HepG2 (cell line): ENCODE results near the gene BEAN1.

Source experiments
- CHCHD3 ChIP-seq: sonication (generic); formaldehyde crosslinking; IDR thresholded peaks from 2 replicates; pipeline ENCODE4 v1.8.0; 2022; ENCODE audit warnings: mild to moderate bottlenecking, missing genetic modification reagents, moderate library complexity
- E2F1 ChIP-seq: sonication (generic); formaldehyde crosslinking; IDR thresholded peaks from 2 replicates; pipeline ENCODE4 v1.5.0; 2020; ENCODE audit warnings: missing genetic modification reagents
- PRMT3 ChIP-seq: sonication (generic); formaldehyde crosslinking; IDR thresholded peaks from 2 replicates; pipeline ENCODE4 v1.8.1; 2022; ENCODE audit warnings: low read depth, mild to moderate bottlenecking, moderate library complexity, missing genetic modification reagents, borderline replicate concordance

- TF ChIP-seq E2F1 (CRISPR knock-in tag) (no peak), PRMT3 (CRISPR knock-in tag) (no peak), CHCHD3 (CRISPR knock-in tag) (no peak)
Observed at GRCh38 chr16:66503612-66504011, 76.5 kb downstream of the BEAN1 start.
